Measurements from ENCODE around the gene OR51B4. TPM values are rescaled to one million over a fixed set of nuclear protein-coding genes. Genes with fewer than 3 reads are reported as not detected.
"Not testable (repeated sequence)": the region's sequence is repeated elsewhere in the genome, so short reads cannot be mapped to it uniquely, and the experiment has no call there.

Gene OR51B4
- total RNA-seq, 1 donor from 2014 or later = not detected

GRCh38 chr11:5324197-5324596, 22.5 kb upstream of the OR51B4 start, which contains the start of gene OR51B2:
Gene OR51B2, minus strand, starts transcription at chr11:5324297. Its CDS starts 0 bp downstream, at chr11:5324297.
- intact Hi-C loops (cut with DNase I) = no loop called here
- Histone ChIP-seq H3K4me3 (no peak within 1 kb of the TSS), H3K9me3 (no peaks in the 10 kb centered on the region), H3K27me3 (no peaks in the 10 kb centered on the region), H3K4me1 (no peaks in the 10 kb centered on the region), H3K27ac (no peak within 1 kb of the TSS), H3K36me3 (no peaks in the 10 kb centered on the region)
- DNase-seq (ENCODE audit: extremely low spot score in 2 of 2) = no peak
- TF ChIP-seq POLR2AphosphoS5 (IDR thresholded peaks at IDR 0.05; ENCODE audit: insufficient read depth in 1 of 2, low read depth in 1 of 2) (no peak), POLR2A (IDR thresholded peaks at IDR 0.05) (no peak), CTCF (IDR thresholded peaks at IDR 0.05) (no peak)

GRCh38 chr11:5317292-5317691, 15.5 kb upstream of the OR51B4 start:
- Histone ChIP-seq H3K9me3 (no peaks in the 10 kb centered on the region), H3K4me1 (no peaks in the 10 kb centered on the region), H3K36me3 (no peaks in the 10 kb centered on the region), H3K4me3 (no peak overlapping the region), H3K27ac (no peak overlapping the region), H3K27me3 (no peaks in the 10 kb centered on the region)
- intact Hi-C loops (cut with DNase I) = no loop called here
- no peak for TF ChIP-seq CTCF (IDR thresholded peaks at IDR 0.05)
- no peak for TF ChIP-seq POLR2A (IDR thresholded peaks at IDR 0.05)
- no peak for TF ChIP-seq POLR2AphosphoS5 (IDR thresholded peaks at IDR 0.05; ENCODE audit: insufficient read depth in 1 of 2, low read depth in 1 of 2)
- no peak for DNase-seq (ENCODE audit: extremely low spot score in 2 of 2)

GRCh38 chr11:5313326-5314023, 11.7 kb upstream of the OR51B4 start:
- DNase-seq (ENCODE audit: extremely low spot score in 2 of 2); intact Hi-C loops (cut with DNase I); H3K27me3 ChIP-seq; H3K4me1 ChIP-seq; H3K9me3 ChIP-seq; H3K36me3 ChIP-seq; H3K27ac ChIP-seq; H3K4me3 ChIP-seq: not testable (repeated sequence)

GRCh38 chr11:5310423-5310822, 8.7 kb upstream of the OR51B4 start:
- no peak for DNase-seq (ENCODE audit: extremely low spot score in 2 of 2)
- no peaks in the 10 kb centered on the region for H3K4me1 ChIP-seq
- no peaks in the 10 kb centered on the region for H3K9me3 ChIP-seq
- intact Hi-C loops (cut with DNase I) = no loop called here
- no peaks in the 10 kb centered on the region for H3K36me3 ChIP-seq
- no peaks in the 10 kb centered on the region for H3K27me3 ChIP-seq
- H3K4me3 ChIP-seq = no peak overlapping the region
- no peak for TF ChIP-seq CTCF (IDR thresholded peaks at IDR 0.05)
- TF ChIP-seq POLR2A (IDR thresholded peaks at IDR 0.05) = no peak
- no peak for TF ChIP-seq POLR2AphosphoS5 (IDR thresholded peaks at IDR 0.05; ENCODE audit: insufficient read depth in 1 of 2, low read depth in 1 of 2)
- no peak overlapping the region for H3K27ac ChIP-seq

- no peaks in the 10 kb centered on the region for H3K4me1 ChIP-seq
- no peaks in the 10 kb centered on the region for H3K9me3 ChIP-seq
- H3K4me3 ChIP-seq = no peak overlapping the region
- no peaks in the 10 kb centered on the region for H3K36me3 ChIP-seq
- H3K27ac ChIP-seq = no peak overlapping the region
- DNase-seq (ENCODE audit: extremely low spot score in 2 of 2) = no peak
- H3K27me3 ChIP-seq = no peaks in the 10 kb centered on the region
- TF ChIP-seq POLR2AphosphoS5 (IDR thresholded peaks at IDR 0.05; ENCODE audit: insufficient read depth in 1 of 2, low read depth in 1 of 2) = no peak
- TF ChIP-seq CTCF (IDR thresholded peaks at IDR 0.05) = no peak
- no peak for TF ChIP-seq POLR2A (IDR thresholded peaks at IDR 0.05)
- intact Hi-C loops (cut with DNase I) = no loop called here
Measured at GRCh38 chr11:5307256-5308019, 5.7 kb upstream of the OR51B4 start.

Data from vagina (tissue), 2 donors.